ENCODE results near the gene COMMD6. TPM values are rescaled to one million over a fixed set of nuclear protein-coding genes. Genes with fewer than 3 reads are reported as not detected.

COMMD6 gene
- total and polyA plus RNA-seq, 2 of the 13 experiments (the other 11 are each of a cell fraction or from before 2014, with no cell fraction given): 97.0 to 164 TPM

- TF ChIP-seq ZBED4 (CRISPR knock-in tag; IDR thresholded peaks at IDR 0.05; ENCODE audit: borderline replicate concordance) (peak; percentile 21; the same call in 1 of the 2 replicates), ISL2 (CRISPR knock-in tag; IDR thresholded peaks at IDR 0.05) (peak; percentile 83), CREM (IDR thresholded peaks at IDR 0.05) (peak; percentile 79), CREM (CRISPR knock-in tag; IDR thresholded peaks at IDR 0.05) (no peak), NR2F2 (IDR thresholded peaks at IDR 0.05; ENCODE audit: borderline replicate concordance, low read depth) (peak; percentile 53; the same call in 1 of the 2 replicates), ZC3H13 (CRISPR knock-in tag; IDR thresholded peaks at IDR 0.05) (no peak), DPF2 (CRISPR knock-in tag; IDR thresholded peaks at IDR 0.05; ENCODE audit: borderline replicate concordance, low read depth) (0 out of 2 replicates have a peak, but pooled peaks have one; percentile 56), MIXL1 (CRISPR knock-in tag; IDR thresholded peaks at IDR 0.05) (0 out of 2 replicates have a peak, but pooled peaks have one; percentile 25), MED1 (CRISPR knock-in tag; IDR thresholded peaks at IDR 0.05) (peak; percentile 49; the same call in 1 of the 2 replicates), TBX3 (IDR thresholded peaks at IDR 0.05; ENCODE audit: borderline replicate concordance) (peak; percentile 69; the same call in 1 of the 2 replicates), GATA4 (IDR thresholded peaks at IDR 0.05; ENCODE audit: borderline replicate concordance, low read depth) (peak; percentile 53; the same call in 1 of the 2 replicates), GFI1 (CRISPR knock-in tag; IDR thresholded peaks at IDR 0.05; ENCODE audit: borderline replicate concordance) (peak; percentile 37; the same call in 1 of the 2 replicates), PAXIP1 (CRISPR knock-in tag; conservative IDR thresholded peaks at IDR 0.05) (peak; percentile 60), RORA (CRISPR knock-in tag; IDR thresholded peaks at IDR 0.05) (no peak), SIX1 (CRISPR knock-in tag; IDR thresholded peaks at IDR 0.05; ENCODE audit: borderline replicate concordance) (peak; percentile 92), KLF16 (CRISPR knock-in tag; IDR thresholded peaks at IDR 0.05) (0 out of 4 replicates have a peak, but pooled peaks of 1 of the 2 experiments have one; percentile 53), RNF219 (CRISPR knock-in tag; IDR thresholded peaks at IDR 0.05) (no peak), TCF7L2 (IDR thresholded peaks at IDR 0.05; ENCODE audit: low read depth, low read length) (peak; percentile 85)
These were observed 59.0 kb downstream of the COMMD6 start (continued) for GRCh38 chr13:75478659-75479058.

Data from HepG2 (cell line).